Activated CD4-positive, alpha-beta T cell treated with anti-CD3 and anti-CD28 coated beads for 36 hours (primary cell): ENCODE data around the gene SPNS2. TPM values are rescaled to one million over a fixed set of nuclear protein-coding genes. Genes with fewer than 3 reads are reported as not detected.

Experiments used
- ATAC-seq: fragments of 200-7000 bp; cut with Tn5 transposase; one replicate; pipeline ENCODE4 v1.10.0; 2021; ENCODE audit warnings: mild to moderate bottlenecking, moderate library complexity
- CTCF ChIA-PET: fragments of 350-600 bp; sonication (Branson Sonifier 250); formaldehyde crosslinking; loops from one replicate; lab custom pipeline; 2021; ENCODE audit warnings: antibody characterized with exemption; lab: Charles Lee
- POLR2A ChIA-PET: fragments of 350-600 bp; sonication (Branson Sonifier 250); formaldehyde crosslinking; loops from one replicate; lab custom pipeline; 2021; ENCODE audit warnings: antibody characterized with exemption, inconsistent platforms; lab: Charles Lee
- DNase-seq: peaks from one replicate; pipeline ENCODE4 v3.0.0-alpha.2; 2020
- H3K27ac Mint-ChIP-seq: one replicate; pipeline ENCODE4 v1.8.0; 2021; ENCODE audit warnings: mixed read lengths
- H3K27me3 Mint-ChIP-seq: one replicate; pipeline ENCODE4 v1.8.0; 2021; ENCODE audit warnings: mixed read lengths
- H3K36me3 Mint-ChIP-seq: one replicate; pipeline ENCODE4 v1.8.0; 2021; ENCODE audit warnings: low read depth, mixed read lengths
- H3K4me1 Mint-ChIP-seq: one replicate; pipeline ENCODE4 v1.8.0; 2021; ENCODE audit warnings: mixed read lengths
- H3K4me3 Mint-ChIP-seq: one replicate; pipeline ENCODE4 v1.8.0; 2021; ENCODE audit warnings: mild to moderate bottlenecking, moderate library complexity, mixed read lengths
- H3K9me3 Mint-ChIP-seq: one replicate; pipeline ENCODE4 v1.8.0; 2021; ENCODE audit warnings: low read depth, mixed read lengths
- intact Hi-C, 2 experiments: fragments of 100-400 bp; cut with DNase I in 1 of 2; cut with micrococcal nuclease in 1 of 2; formaldehyde crosslinking; loops; one replicate each; pipeline versions ENCODE4 v1.14.2 to v1.15.1; 2022 to 2024; cut with DNase I, micrococcal nuclease
- total RNA-seq, 2 experiments: library from RNA; stranded (reverse); gene quantifications; one replicate each; pipeline ENCODE4 v1.2.3, GENCODE V29; 2021

SPNS2 gene
- total RNA-seq, 2 experiments from 2014 or later: 0.07 to 0.37 TPM

DNA sequence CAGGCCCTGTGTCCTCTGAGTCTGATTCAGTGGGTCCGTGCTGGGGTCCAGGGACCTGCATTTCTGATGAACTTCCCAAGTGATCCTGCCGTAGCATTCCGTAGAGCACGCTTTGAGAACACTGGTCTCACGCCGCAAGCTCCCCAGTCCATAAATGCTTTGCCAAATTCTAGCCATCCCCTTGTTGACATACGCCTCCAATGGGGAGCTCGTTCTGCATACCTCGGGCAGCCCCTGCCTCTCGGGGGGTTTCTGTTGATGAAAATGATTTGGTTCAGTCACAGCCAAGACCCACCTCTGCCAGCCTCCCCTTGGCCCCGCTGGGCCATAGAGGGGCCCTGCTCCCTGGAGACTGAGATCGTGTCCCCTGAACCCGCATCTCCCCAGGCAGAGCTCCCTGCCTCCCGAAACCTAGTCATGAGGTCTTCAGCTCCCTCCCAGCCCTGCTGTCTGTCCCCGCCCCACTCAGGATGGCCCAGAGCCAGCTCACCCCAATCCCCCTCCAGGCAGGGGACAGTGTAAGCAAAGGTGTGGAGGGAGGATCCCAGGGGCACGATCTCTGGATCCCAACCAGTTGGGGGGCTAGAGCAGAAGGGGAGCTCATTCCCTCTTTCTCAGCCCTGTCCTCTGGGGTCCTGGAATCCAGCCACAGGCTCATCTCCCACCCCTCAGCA lies 16.2 kb upstream of the SPNS2 start:
- Mint-ChIP-seq H3K9me3 (no peaks in the 10 kb centered on the region), H3K27me3 (no peaks in the 10 kb centered on the region), H3K27ac (no peak overlapping the region), H3K36me3 (no peaks in the 10 kb centered on the region), H3K4me3 (no peak overlapping the region), H3K4me1 (peaks cover 50% of the 10 kb centered on the region)
- ChIA-PET POLR2A (interaction anchor here (0.8 kb wide), 1 partner anchor 19 kb away, joined by 3 read pairs; no protein-coding TSS in a partner anchor), CTCF (interaction anchor here (1.0 kb wide), 1 partner anchor 9 kb away, joined by 4 read pairs; no protein-coding TSS in a partner anchor)
- intact Hi-C loops: no loop called here
- DNase-seq: no peak
- ATAC-seq: no peak

DNA sequence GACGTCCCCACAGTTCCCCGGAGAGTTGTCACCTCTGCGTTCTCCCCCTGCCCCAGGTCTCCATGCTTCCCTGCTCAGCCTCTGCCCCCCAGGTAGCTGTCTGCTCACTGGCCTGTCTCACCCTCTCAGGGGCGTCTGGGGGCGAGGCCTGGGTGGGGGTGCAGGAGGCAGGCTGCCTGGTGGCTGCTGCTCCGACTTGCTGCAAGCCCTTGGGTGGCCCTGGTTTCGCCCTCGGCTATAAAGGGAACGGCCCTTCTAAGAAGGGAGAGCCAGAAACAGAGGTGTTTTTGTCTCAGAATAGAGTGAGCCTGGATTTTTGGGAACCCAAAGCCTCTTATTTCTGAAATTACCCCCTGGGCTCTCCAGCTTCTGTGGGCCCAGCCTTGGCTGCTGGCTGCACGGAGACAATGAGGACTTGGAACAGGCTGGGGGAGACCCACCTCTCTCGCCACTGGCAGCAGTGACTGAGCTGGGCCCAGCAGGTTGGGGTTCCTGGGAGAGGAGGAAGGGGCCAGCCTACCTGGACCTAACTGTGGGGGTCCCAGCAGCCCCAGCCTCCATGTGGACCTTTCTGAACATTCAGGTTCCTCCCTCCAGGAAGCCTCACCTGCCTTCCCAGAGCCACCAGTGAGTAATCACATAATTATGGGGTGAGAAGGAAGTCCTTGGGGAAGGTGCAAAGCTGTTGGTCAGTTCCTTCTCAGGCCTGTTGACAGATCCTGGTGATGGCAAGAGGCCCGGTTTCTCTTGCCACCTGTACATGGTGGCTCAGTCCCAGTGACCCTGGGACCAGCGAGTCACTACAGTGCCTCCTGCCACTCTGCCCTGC lies 15.5 kb upstream of the SPNS2 start:
- CTCF ChIA-PET: interaction anchor here (1.0 kb wide), 1 partner anchor 8 kb away, joined by 4 read pairs; no protein-coding TSS in a partner anchor

GRCh38 chr17:4485676-4486646 lies 12.7 kb upstream of the SPNS2 start:
- ChIA-PET CTCF (interaction anchor here (1.4 kb wide), 1 partner anchor 65 kb away, joined by 4 read pairs; no protein-coding TSS in a partner anchor), POLR2A (no interaction called here)
- ATAC-seq: peak; percentile 96
- Mint-ChIP-seq H3K4me1 (peaks cover 44% of the 10 kb centered on the region), H3K4me3 (peak overlapping the region; percentile 87), H3K9me3 (no peaks in the 10 kb centered on the region), H3K27ac (peak overlapping the region; percentile 92), H3K36me3 (no peaks in the 10 kb centered on the region), H3K27me3 (no peaks in the 10 kb centered on the region)
- DNase-seq: peak; percentile 76
- intact Hi-C loops: loop anchor here in 1 of 2 experiments (5.0 kb wide), 1 partner anchor 401 kb away; no protein-coding TSS in a partner anchor

More for the DNA sequence above, 15.5 kb upstream of the SPNS2 start:
- Mint-ChIP-seq H3K9me3 (no peaks in the 10 kb centered on the region), H3K4me1 (peaks cover 49% of the 10 kb centered on the region), H3K36me3 (no peaks in the 10 kb centered on the region), H3K4me3 (no peak overlapping the region), H3K27me3 (no peaks in the 10 kb centered on the region), H3K27ac (no peak overlapping the region)
- DNase-seq (no peak), ATAC-seq (no peak)
- POLR2A ChIA-PET: no interaction called here
- intact Hi-C loops: no loop called here

DNA sequence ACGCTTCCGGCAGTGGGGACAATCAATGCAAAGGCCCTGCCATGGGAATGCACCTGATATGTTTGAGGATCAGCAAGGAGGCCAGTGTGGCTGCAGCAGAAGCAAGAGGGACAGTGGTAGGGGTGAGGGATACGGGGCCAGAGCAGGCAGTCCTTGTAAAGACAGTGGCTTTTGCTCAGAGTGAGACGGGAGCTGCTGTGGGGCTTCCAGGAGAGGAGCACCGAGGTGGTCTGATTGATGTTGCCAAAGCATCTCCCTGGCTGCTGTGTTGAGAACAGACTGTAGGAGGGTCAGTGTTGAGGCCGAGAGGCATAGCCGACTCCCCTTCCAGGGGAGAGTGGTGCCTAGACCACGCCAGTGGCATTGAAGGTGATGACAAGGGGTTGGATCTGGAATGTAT lies 11.4 kb upstream of the SPNS2 start:
- H3K27ac Mint-ChIP-seq: no peak overlapping the region
- no peak overlapping the region for H3K4me3 Mint-ChIP-seq
- H3K36me3 Mint-ChIP-seq: no peaks in the 10 kb centered on the region
- H3K9me3 Mint-ChIP-seq: no peaks in the 10 kb centered on the region
- H3K4me1 Mint-ChIP-seq: peaks cover 31% of the 10 kb centered on the region
- ATAC-seq: no peak
- ChIA-PET CTCF (no interaction called here), POLR2A (no interaction called here)
- no peak for DNase-seq
- intact Hi-C loops: loop anchor here in 1 of 2 experiments (5.0 kb wide), 1 partner anchor 400 kb away; no protein-coding TSS in a partner anchor
- no peaks in the 10 kb centered on the region for H3K27me3 Mint-ChIP-seq

- Mint-ChIP-seq H3K4me3 (no peak overlapping the region), H3K27ac (no peak overlapping the region), H3K36me3 (no peaks in the 10 kb centered on the region), H3K4me1 (peaks cover 33% of the 10 kb centered on the region), H3K9me3 (no peaks in the 10 kb centered on the region), H3K27me3 (no peaks in the 10 kb centered on the region)
- CTCF ChIA-PET: no interaction called here
- DNase-seq: no peak
- ATAC-seq: no peak
- POLR2A ChIA-PET: interaction anchor here (0.5 kb wide), 1 partner anchor 132 kb away, joined by 3 read pairs; no protein-coding TSS in a partner anchor
- intact Hi-C loops: loop anchor here in 1 of 2 experiments (5.0 kb wide), 1 partner anchor 399 kb away; no protein-coding TSS in a partner anchor
Measured at GRCh38 chr17:4487820-4488716, 10.6 kb upstream of the SPNS2 start.

DNA sequence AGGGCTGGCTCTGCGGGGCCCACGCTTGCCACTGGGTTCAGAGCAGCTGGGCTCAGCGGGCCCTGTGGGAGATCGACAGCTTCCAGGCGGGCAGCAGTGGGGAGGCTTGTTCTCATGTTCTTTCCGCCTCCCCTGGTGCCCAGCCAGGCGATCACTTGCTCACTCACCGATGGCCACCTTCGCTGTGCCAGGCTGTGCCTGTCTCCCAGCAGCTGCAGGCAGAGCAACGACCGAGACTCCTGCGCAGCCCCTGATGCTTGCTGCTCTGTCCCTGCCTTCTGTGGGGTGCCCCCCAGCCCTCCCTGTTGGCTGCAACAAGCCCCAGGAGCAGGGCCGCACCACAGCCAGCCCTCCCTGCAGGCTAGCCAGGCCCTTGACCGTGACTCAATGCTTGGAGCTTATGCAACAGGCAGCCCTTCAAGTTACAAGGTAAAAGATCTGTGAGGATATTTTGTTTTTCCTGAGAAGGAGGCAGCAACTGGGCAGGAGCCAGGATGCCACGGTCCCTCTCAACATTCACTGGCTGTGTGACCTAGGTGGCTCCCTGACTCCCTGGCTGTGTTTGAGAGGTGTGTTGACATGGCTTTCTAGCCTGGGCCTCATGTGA lies 9.6 kb upstream of the SPNS2 start:
- no peaks in the 10 kb centered on the region for H3K27me3 Mint-ChIP-seq
- H3K4me1 Mint-ChIP-seq: peaks cover 30% of the 10 kb centered on the region
- CTCF ChIA-PET: no interaction called here
- no peaks in the 10 kb centered on the region for H3K36me3 Mint-ChIP-seq
- H3K4me3 Mint-ChIP-seq: no peak overlapping the region
- ATAC-seq (no peak), DNase-seq (no peak)
- POLR2A ChIA-PET: interaction anchor here (0.5 kb wide), 1 partner anchor 131 kb away, joined by 3 read pairs; no protein-coding TSS in a partner anchor
- intact Hi-C loops: loop anchor here in 1 of 2 experiments (5.0 kb wide), 1 partner anchor 398 kb away; no protein-coding TSS in a partner anchor
- no peaks in the 10 kb centered on the region for H3K9me3 Mint-ChIP-seq
- H3K27ac Mint-ChIP-seq: no peak overlapping the region

DNA sequence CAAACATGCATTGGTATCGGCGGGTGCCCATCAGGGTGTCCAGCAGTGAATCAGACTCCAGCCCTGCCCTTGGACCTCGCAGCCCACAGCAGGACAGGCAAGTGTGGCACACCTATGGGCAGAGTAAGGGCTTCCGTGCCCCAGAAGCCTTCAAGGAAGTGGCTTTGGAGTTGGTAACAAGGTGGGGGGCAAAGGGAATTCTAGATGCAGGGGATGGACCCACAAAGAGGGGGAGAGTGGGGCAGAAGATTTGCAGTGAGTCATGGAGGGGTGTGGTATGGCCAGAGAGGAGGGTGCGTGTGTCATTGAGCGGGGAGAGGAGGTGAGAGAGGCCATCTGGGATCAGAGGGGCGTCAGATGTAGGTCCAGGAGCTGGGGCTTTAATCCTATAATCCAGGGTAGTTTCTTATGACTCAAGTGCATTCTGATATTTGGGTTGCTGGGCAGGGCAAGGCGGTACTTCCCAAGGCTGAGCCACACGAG lies 8.5 kb upstream of the SPNS2 start:
- POLR2A ChIA-PET: no interaction called here
- H3K36me3 Mint-ChIP-seq: no peaks in the 10 kb centered on the region
- H3K4me1 Mint-ChIP-seq: peaks cover 25% of the 10 kb centered on the region
- H3K9me3 Mint-ChIP-seq: no peaks in the 10 kb centered on the region
- H3K27me3 Mint-ChIP-seq: no peaks in the 10 kb centered on the region
- no peak overlapping the region for H3K4me3 Mint-ChIP-seq
- CTCF ChIA-PET: no interaction called here
- no peak overlapping the region for H3K27ac Mint-ChIP-seq
- intact Hi-C loops: no loop called here
- no peak for DNase-seq
- no peak for ATAC-seq

- Mint-ChIP-seq H3K27ac (no peak overlapping the region), H3K4me3 (no peak overlapping the region), H3K9me3 (no peaks in the 10 kb centered on the region), H3K36me3 (no peaks in the 10 kb centered on the region), H3K4me1 (peaks cover 23% of the 10 kb centered on the region), H3K27me3 (no peaks in the 10 kb centered on the region)
- POLR2A ChIA-PET: interaction anchor here (0.6 kb wide), 1 partner anchor 341 kb away, joined by 4 read pairs; no protein-coding TSS in a partner anchor
- DNase-seq: no peak
- no peak for ATAC-seq
- CTCF ChIA-PET: interaction anchor here (0.6 to 0.9 kb wide), 2 partner anchors 8 to 240 kb away, joined by 3 to 4 read pairs; no protein-coding TSS in a partner anchor
- intact Hi-C loops: no loop called here
Measured at GRCh38 chr17:4490637-4491061, 8.0 kb upstream of the SPNS2 start.

- intact Hi-C loops: no loop called here
- CTCF ChIA-PET: interaction anchor here (0.7 kb wide), 1 partner anchor 699 kb away, joined by 3 read pairs; no protein-coding TSS in a partner anchor
- Mint-ChIP-seq H3K27ac (no peak overlapping the region), H3K27me3 (no peaks in the 10 kb centered on the region), H3K9me3 (no peaks in the 10 kb centered on the region), H3K4me3 (no peak overlapping the region), H3K4me1 (peaks cover 8% of the 10 kb centered on the region), H3K36me3 (no peaks in the 10 kb centered on the region)
- peak; percentile 63 for ATAC-seq
- DNase-seq: peak; percentile 62
- POLR2A ChIA-PET: interaction anchor here (0.7 kb wide), 1 partner anchor 17 kb away, joined by 3 read pairs; no protein-coding TSS in a partner anchor
Measured at GRCh38 chr17:4492721-4493561, 5.7 kb upstream of the SPNS2 start.
